Upper lobe of right lung (tissue), 1 donor: Measurements from ENCODE around the gene UCHL5. TPM values are rescaled to one million over a fixed set of nuclear protein-coding genes. Genes with fewer than 3 reads are reported as not detected.

Source experiments
- ATAC-seq: fragments of 200-7000 bp; cut with Tn5 transposase; one replicate; pipeline ENCODE4 v1.9.1; 2020; ENCODE audit warnings: mild to moderate bottlenecking, moderate library complexity
- DNase-seq: peaks from one replicate; pipeline ENCODE4 v3.0.0-alpha.2; 2020
- H3K27ac ChIP-seq: fragments of 200-600 bp; one replicate; pipeline ENCODE4 v1.8.0; 2022
- H3K27me3 ChIP-seq: fragments of 200-600 bp; one replicate; pipeline ENCODE4 v1.8.0; 2022; ENCODE audit warnings: mild to moderate bottlenecking
- H3K36me3 ChIP-seq: fragments of 200-600 bp; one replicate; pipeline ENCODE4 v1.8.0; 2022
- H3K4me1 ChIP-seq: fragments of 200-600 bp; one replicate; pipeline ENCODE4 v1.8.0; 2022
- H3K4me3 ChIP-seq: fragments of 200-600 bp; one replicate; pipeline ENCODE4 v1.8.0; 2022; ENCODE audit warnings: mild to moderate bottlenecking
- H3K9me3 ChIP-seq: fragments of 200-600 bp; one replicate; pipeline ENCODE4 v1.8.0; 2022
- CTCF ChIP-seq: fragments of 200-600 bp; IDR thresholded peaks from one replicate; pipeline ENCODE4 v1.8.0; 2022; ENCODE audit warnings: antibody characterized with exemption
- intact Hi-C: fragments of 100-400 bp; cut with DNase I; formaldehyde crosslinking; loops from one replicate; pipeline ENCODE4 v1.11.0; 2022
- total RNA-seq: library from RNA; stranded (reverse); fragmentation: NEBNext Ultra II Directional; extraction: Animal tissue kit (Norgen Biotek cat#: 25700); gene quantifications from one replicate; pipeline ENCODE4 v1.2.1, GENCODE V29; 2021
- donor health status: DM: no; HTN: yes; CAD: no; lungs with severe emphysema.

Gene UCHL5
- total RNA-seq, 1 donor from 2014 or later, result 23.8 TPM

GRCh38 chr1:193062698-193063463 is 3.7 kb upstream of the UCHL5 start:
- no peak for TF ChIP-seq CTCF
- Histone ChIP-seq H3K27ac (no peak overlapping the region), H3K27me3 (no peaks in the 10 kb centered on the region), H3K4me3 (no peak overlapping the region), H3K36me3 (no peaks in the 10 kb centered on the region), H3K4me1 (peaks cover 17% of the 10 kb centered on the region), H3K9me3 (no peaks in the 10 kb centered on the region)
- DNase-seq (no peak), ATAC-seq (no peak)
- intact Hi-C loops, result no loop called here

GRCh38 chr1:193060938-193061337 is 1.8 kb upstream of the UCHL5 start:
- H3K9me3 ChIP-seq, result no peaks in the 10 kb centered on the region
- DNase-seq (no peak), ATAC-seq (no peak)
- H3K36me3 ChIP-seq, result no peaks in the 10 kb centered on the region
- no peaks in the 10 kb centered on the region for H3K27me3 ChIP-seq
- H3K4me1 ChIP-seq, result peaks cover 23% of the 10 kb centered on the region
- TF ChIP-seq CTCF, result no peak
- intact Hi-C loops, result no loop called here
- peak overlapping the region; percentile 91 for H3K4me3 ChIP-seq
- H3K27ac ChIP-seq, result peak overlapping the region; percentile 94

GRCh38 chr1:193060406-193060805 is 1.2 kb upstream of the UCHL5 start:
- peaks cover 23% of the 10 kb centered on the region for H3K4me1 ChIP-seq
- intact Hi-C loops, result no loop called here
- no peak for DNase-seq

GRCh38 chr1:193060115-193060403 is 899 bp upstream of the UCHL5 start:
- Histone ChIP-seq H3K4me3 (peak overlapping the region; percentile 91), H3K27me3 (no peaks in the 10 kb centered on the region), H3K36me3 (no peaks in the 10 kb centered on the region), H3K27ac (peak overlapping the region; percentile 94), H3K9me3 (no peaks in the 10 kb centered on the region), H3K4me1 (peaks cover 23% of the 10 kb centered on the region)
- intact Hi-C loops, result no loop called here
- TF ChIP-seq CTCF, result no peak
- DNase-seq (no peak), ATAC-seq (no peak)

More at GRCh38 chr1:193060406-193060805, 1.2 kb upstream of the UCHL5 start:
- Histone ChIP-seq H3K27ac (peak overlapping the region; percentile 94), H3K27me3 (no peaks in the 10 kb centered on the region), H3K36me3 (no peaks in the 10 kb centered on the region), H3K9me3 (no peaks in the 10 kb centered on the region), H3K4me3 (peak overlapping the region; percentile 91)
- no peak for ATAC-seq
- no peak for TF ChIP-seq CTCF

- intact Hi-C loops, result no loop called here
- peaks cover 23% of the 10 kb centered on the region for H3K4me1 ChIP-seq
- peak; percentile 81 for DNase-seq
These were observed 455 bp downstream of the UCHL5 start for GRCh38 chr1:193058529-193059281.

More at GRCh38 chr1:193058529-193059281, 455 bp downstream of the UCHL5 start:
- Histone ChIP-seq H3K9me3 (no peaks in the 10 kb centered on the region), H3K4me3 (peak overlapping the region; percentile 91), H3K27ac (peak overlapping the region; percentile 94), H3K27me3 (no peaks in the 10 kb centered on the region), H3K36me3 (no peaks in the 10 kb centered on the region)
- ATAC-seq, result peak; percentile 58
- no peak for TF ChIP-seq CTCF
